WTC11 (cell line): ENCODE data around the gene RPS6KA4.

ENCODE experiments used
- CBFB ChIP-seq: sonication (generic); formaldehyde crosslinking; IDR thresholded peaks from 2 replicates; pipeline ENCODE4 v1.8.1; 2022; ENCODE audit warnings: mild to moderate bottlenecking, low read depth, missing genetic modification reagents
- CTCF ChIP-seq: fragments of 200-600 bp; IDR thresholded peaks from 2 replicates; pipeline ENCODE4 v1.8.0; 2022; ENCODE audit warnings: antibody characterized with exemption
- ETV6 ChIP-seq: sonication (generic); formaldehyde crosslinking; IDR thresholded peaks from 2 replicates; pipeline ENCODE4 v1.8.1; 2022; ENCODE audit warnings: mild to moderate bottlenecking, missing genetic modification reagents
- FOXJ3 ChIP-seq: sonication (generic); formaldehyde crosslinking; IDR thresholded peaks from 2 replicates; pipeline ENCODE4 v1.9.0; 2021; ENCODE audit warnings: missing genetic modification reagents, mild to moderate bottlenecking, borderline replicate concordance
- FOXK1 ChIP-seq: sonication (generic); formaldehyde crosslinking; IDR thresholded peaks from 2 replicates; pipeline ENCODE4 v1.8.0; 2022; ENCODE audit warnings: mild to moderate bottlenecking, moderate library complexity, missing genetic modification reagents
- FOXP4 ChIP-seq: sonication (generic); formaldehyde crosslinking; IDR thresholded peaks from 2 replicates; pipeline ENCODE4 v1.8.0; 2022; ENCODE audit warnings: mild to moderate bottlenecking, missing genetic modification reagents
- TP53 ChIP-seq: sonication (generic); formaldehyde crosslinking; IDR thresholded peaks from 2 replicates; pipeline ENCODE4 v1.8.1; 2023; ENCODE audit warnings: mild to moderate bottlenecking, missing genetic modification reagents

GRCh38 chr11:64409278-64409677 is 50.3 kb downstream of the RPS6KA4 start:
- TF ChIP-seq FOXP4 = no peak
- TF ChIP-seq CTCF = no peak
- no peak for TF ChIP-seq FOXK1 (CRISPR knock-in tag)
- TF ChIP-seq CBFB (CRISPR knock-in tag) = no peak
- TF ChIP-seq FOXJ3 (CRISPR knock-in tag) = no peak
- no peak for TF ChIP-seq ETV6
- no peak for TF ChIP-seq TP53 (CRISPR knock-in tag)
